WTC11 (cell line): ENCODE measurements around the gene TMTC2. TPM values are rescaled to one million over a fixed set of nuclear protein-coding genes. Genes with fewer than 3 reads are reported as not detected.

Experiments used
- ATAC-seq: fragments of 200-7000 bp; cut with Tn5 transposase; 2 replicates; pipeline ENCODE4 v1.10.0; 2021; ENCODE audit warnings: mild to moderate bottlenecking, moderate library complexity
- CTCF ChIA-PET: fragments of 300-600 bp; sonication (Branson Sonifier 250); formaldehyde crosslinking; loops from one replicate; lab custom pipeline; 2021; ENCODE audit warnings: antibody characterized with exemption; lab: Charles Lee
- POLR2A ChIA-PET: fragments of 350-600 bp; sonication (Branson Sonifier 250); formaldehyde crosslinking; loops from one replicate; lab custom pipeline; 2021; ENCODE audit warnings: antibody characterized with exemption; lab: Charles Lee
- DNase-seq: peaks from one replicate; pipeline ENCODE4 v3.0.0; 2021; ENCODE audit warnings: low spot score
- H3K27ac Mint-ChIP-seq: 2 replicates; pipeline ENCODE4 v1.8.0; 2021; ENCODE audit warnings: mixed read lengths
- H3K27me3 Mint-ChIP-seq: 2 replicates; pipeline ENCODE4 v1.8.0; 2021; ENCODE audit warnings: low read depth, mild to moderate bottlenecking, moderate library complexity, mixed read lengths
- H3K36me3 Mint-ChIP-seq: 2 replicates; pipeline ENCODE4 v1.8.0; 2021; ENCODE audit warnings: mixed read lengths
- H3K4me1 Mint-ChIP-seq: 2 replicates; pipeline ENCODE4 v1.8.0; 2022; ENCODE audit warnings: mixed read lengths
- H3K4me3 Mint-ChIP-seq: 2 replicates; pipeline ENCODE4 v1.8.0; 2021; ENCODE audit warnings: mild to moderate bottlenecking, moderate library complexity, mixed read lengths
- H3K9me3 Mint-ChIP-seq: 2 replicates; pipeline ENCODE4 v1.8.0; 2021; ENCODE audit warnings: mixed read lengths
- AFF4 ChIP-seq: sonication (generic); formaldehyde crosslinking; IDR thresholded peaks from 2 replicates; pipeline ENCODE4 v1.8.1; 2023; ENCODE audit warnings: mild to moderate bottlenecking, missing genetic modification reagents, borderline replicate concordance
- IRF2 ChIP-seq: sonication (generic); formaldehyde crosslinking; IDR thresholded peaks from 2 replicates; pipeline ENCODE4 v1.8.0; 2022; ENCODE audit warnings: low read depth, missing genetic modification reagents, borderline replicate concordance
- KAT7 ChIP-seq: sonication (generic); formaldehyde crosslinking; IDR thresholded peaks from 2 replicates; pipeline ENCODE4 v1.8.1; 2023; ENCODE audit warnings: missing genetic modification reagents, mild to moderate bottlenecking, borderline replicate concordance
- MYBL2 ChIP-seq: sonication (generic); formaldehyde crosslinking; IDR thresholded peaks from 2 replicates; pipeline ENCODE4 v1.8.1; 2023; ENCODE audit warnings: mild to moderate bottlenecking, moderate library complexity, missing genetic modification reagents
- NR1H2 ChIP-seq: sonication (generic); formaldehyde crosslinking; IDR thresholded peaks from 2 replicates; pipeline ENCODE4 v1.9.0; 2021; ENCODE audit warnings: mild to moderate bottlenecking, moderate library complexity, missing genetic modification reagents
- NR3C1 ChIP-seq: sonication (generic); formaldehyde crosslinking; conservative IDR thresholded peaks from 2 replicates; pipeline ENCODE4 v1.8.1; 2023; ENCODE audit warnings: low read depth, mild to moderate bottlenecking, missing genetic modification reagents
- OVOL2 ChIP-seq: fragments of 250-450 bp; sonication (Bioruptor Pico); IDR thresholded peaks from 2 replicates; pipeline ENCODE4 v1.9.0; 2021; ENCODE audit warnings: mild to moderate bottlenecking, borderline replicate concordance
- PRDM15 ChIP-seq: sonication (generic); formaldehyde crosslinking; IDR thresholded peaks from 2 replicates; pipeline ENCODE4 v1.8.0; 2022; ENCODE audit warnings: missing genetic modification reagents
- SMAD3 ChIP-seq: sonication (generic); formaldehyde crosslinking; IDR thresholded peaks from 2 replicates; pipeline ENCODE4 v1.8.0; 2022; ENCODE audit warnings: missing genetic modification reagents, mild to moderate bottlenecking, borderline replicate concordance
- ZNF121 ChIP-seq: sonication (generic); formaldehyde crosslinking; IDR thresholded peaks from 2 replicates; pipeline ENCODE4 v1.8.0; 2023; ENCODE audit warnings: missing genetic modification reagents
- ZNF263 ChIP-seq: sonication (generic); formaldehyde crosslinking; IDR thresholded peaks from 2 replicates; pipeline ENCODE4 v1.8.1; 2022; ENCODE audit warnings: low read depth, mild to moderate bottlenecking, moderate library complexity, missing genetic modification reagents
- ZNF317 ChIP-seq: sonication (generic); formaldehyde crosslinking; IDR thresholded peaks from 2 replicates; pipeline ENCODE4 v1.8.1; 2023; ENCODE audit warnings: low read depth, mild to moderate bottlenecking, moderate library complexity, missing genetic modification reagents, borderline replicate concordance
- ZNF423 ChIP-seq: fragments of 250-450 bp; sonication (Bioruptor Pico); IDR thresholded peaks from 2 replicates; pipeline ENCODE4 v2.1.2; 2022; ENCODE audit warnings: mild to moderate bottlenecking, moderate library complexity
- ZNF532 ChIP-seq: fragments of 250-450 bp; sonication (Bioruptor Pico); IDR thresholded peaks from 2 replicates; pipeline ENCODE4 v1.9.0; 2021; ENCODE audit warnings: mild to moderate bottlenecking, borderline replicate concordance
- total RNA-seq: library from RNA; stranded (reverse); gene quantifications from 3 replicates; pipeline ENCODE4 v1.2.3, GENCODE V29; 2021

The TMTC2 gene
- total RNA-seq, 1 experiment from 2014 or later: 6.4 TPM

- POLR2A ChIA-PET: no interaction called here
- H3K4me1 Mint-ChIP-seq: peaks cover 29% of the 10 kb centered on the region
- DNase-seq: no peak
- no peak overlapping the region for H3K4me3 Mint-ChIP-seq
- peak; percentile 41; the same call in 1 of the 2 replicates for ATAC-seq
- H3K27me3 Mint-ChIP-seq: no peaks in the 10 kb centered on the region
- peaks cover 12% of the 10 kb centered on the region for H3K36me3 Mint-ChIP-seq
- H3K9me3 Mint-ChIP-seq: peaks cover 5% of the 10 kb centered on the region
- TF ChIP-seq PRDM15 (CRISPR knock-in tag) (no peak), ZNF423 (CRISPR knock-in tag) (no peak), ZNF317 (CRISPR knock-in tag) (no peak), AFF4 (CRISPR knock-in tag) (no peak), NR1H2 (CRISPR knock-in tag) (no peak), MYBL2 (CRISPR knock-in tag) (no peak), KAT7 (no peak)
- TF ChIP-seq, all 79 proteins: peak for 0
- H3K27ac Mint-ChIP-seq: no peak overlapping the region
- CTCF ChIA-PET: interaction anchor here (1.6 kb wide), 1 partner anchor 42 kb away, joined by 4 read pairs; no protein-coding TSS in a partner anchor
These were observed 41.2 kb downstream of the TMTC2 start for GRCh38 chr12:82727886-82728285.

- no peak overlapping the region for H3K4me3 Mint-ChIP-seq
- ATAC-seq (no peak), DNase-seq (no peak)
- ChIA-PET POLR2A (no interaction called here), CTCF (interaction anchor here (0.6 to 1.6 kb wide), 3 partner anchors 43 to 395 kb away, joined by 3 to 4 read pairs (median 4); no protein-coding TSS in a partner anchor)
- peaks cover 29% of the 10 kb centered on the region for H3K4me1 Mint-ChIP-seq
- no peaks in the 10 kb centered on the region for H3K27me3 Mint-ChIP-seq
- TF ChIP-seq ZNF532 (CRISPR knock-in tag): no peak
- H3K9me3 Mint-ChIP-seq: peaks cover 5% of the 10 kb centered on the region
- peak overlapping the region; percentile 36; the same call in 1 of the 2 replicates for H3K27ac Mint-ChIP-seq
- H3K36me3 Mint-ChIP-seq: peaks cover 11% of the 10 kb centered on the region
These were observed 42.0 kb downstream of the TMTC2 start for GRCh38 chr12:82728710-82729109.

- CTCF ChIA-PET: no interaction called here
- no peaks in the 10 kb centered on the region for H3K27me3 Mint-ChIP-seq
- no peak for TF ChIP-seq OVOL2 (CRISPR knock-in tag)
- TF ChIP-seq IRF2 (CRISPR knock-in tag): no peak
- no peak for TF ChIP-seq NR3C1 (CRISPR knock-in tag)
- TF ChIP-seq SMAD3: no peak
- no peak for TF ChIP-seq ZNF263 (CRISPR knock-in tag)
- TF ChIP-seq PRDM15 (CRISPR knock-in tag): no peak
- no peak for TF ChIP-seq ZNF121
These were observed 44.3 kb downstream of the TMTC2 start for GRCh38 chr12:82730953-82731459.

More at GRCh38 chr12:82730953-82731459, 44.3 kb downstream of the TMTC2 start:
- ATAC-seq: no peak
- Mint-ChIP-seq H3K36me3 (peaks cover 11% of the 10 kb centered on the region), H3K9me3 (peaks cover 5% of the 10 kb centered on the region), H3K4me3 (no peak overlapping the region), H3K4me1 (peaks cover 18% of the 10 kb centered on the region), H3K27ac (no peak overlapping the region)
- POLR2A ChIA-PET: no interaction called here
- DNase-seq: no peak
